ENCODE data around the gene SLC22A23.

The SLC22A23 gene

DNA sequence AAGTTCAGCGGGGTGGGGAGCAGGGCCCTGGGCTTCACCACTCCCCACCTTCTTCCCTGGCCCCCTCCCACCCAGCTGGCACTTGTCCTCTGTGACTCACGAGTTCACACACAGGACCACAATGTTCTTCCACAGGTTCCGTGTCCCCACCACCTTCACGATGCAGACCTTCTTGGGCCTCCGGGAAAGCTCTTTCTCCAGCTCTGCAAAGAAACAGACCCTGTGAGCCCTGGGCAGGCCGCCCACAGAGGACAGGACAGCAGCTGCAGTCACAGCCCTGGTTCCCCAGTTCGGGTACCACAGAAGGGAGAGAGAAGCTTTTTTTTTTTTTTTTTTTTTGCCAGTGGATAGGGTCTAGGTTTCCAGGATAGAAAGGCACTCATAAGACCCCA is 167.2 kb downstream of the SLC22A23 start:
- H3K27ac ChIP-seq (ENCODE audit: low read depth, low read length): no peak overlapping the region
- H3K36me3 ChIP-seq (ENCODE audit: insufficient read depth, low read length): peaks cover 22% of the 10 kb centered on the region; the same call in 1 of the 2 replicates
- H3K4me1 ChIP-seq (ENCODE audit: insufficient read depth, low read length): no peaks in the 10 kb centered on the region
- H3K9me3 ChIP-seq (ENCODE audit: insufficient read depth, low read depth, low read length): no peaks in the 10 kb centered on the region
- H3K4me3 ChIP-seq (ENCODE audit: low read length): no peak overlapping the region
- WGBS: 92% methylated on average over 7 of the region's 7 CpGs
- no peak overlapping the region for H3K9ac ChIP-seq (ENCODE audit: low read depth, low read length)
- no peaks in the 10 kb centered on the region for H3K27me3 ChIP-seq (ENCODE audit: insufficient read depth, low read length)

DNA sequence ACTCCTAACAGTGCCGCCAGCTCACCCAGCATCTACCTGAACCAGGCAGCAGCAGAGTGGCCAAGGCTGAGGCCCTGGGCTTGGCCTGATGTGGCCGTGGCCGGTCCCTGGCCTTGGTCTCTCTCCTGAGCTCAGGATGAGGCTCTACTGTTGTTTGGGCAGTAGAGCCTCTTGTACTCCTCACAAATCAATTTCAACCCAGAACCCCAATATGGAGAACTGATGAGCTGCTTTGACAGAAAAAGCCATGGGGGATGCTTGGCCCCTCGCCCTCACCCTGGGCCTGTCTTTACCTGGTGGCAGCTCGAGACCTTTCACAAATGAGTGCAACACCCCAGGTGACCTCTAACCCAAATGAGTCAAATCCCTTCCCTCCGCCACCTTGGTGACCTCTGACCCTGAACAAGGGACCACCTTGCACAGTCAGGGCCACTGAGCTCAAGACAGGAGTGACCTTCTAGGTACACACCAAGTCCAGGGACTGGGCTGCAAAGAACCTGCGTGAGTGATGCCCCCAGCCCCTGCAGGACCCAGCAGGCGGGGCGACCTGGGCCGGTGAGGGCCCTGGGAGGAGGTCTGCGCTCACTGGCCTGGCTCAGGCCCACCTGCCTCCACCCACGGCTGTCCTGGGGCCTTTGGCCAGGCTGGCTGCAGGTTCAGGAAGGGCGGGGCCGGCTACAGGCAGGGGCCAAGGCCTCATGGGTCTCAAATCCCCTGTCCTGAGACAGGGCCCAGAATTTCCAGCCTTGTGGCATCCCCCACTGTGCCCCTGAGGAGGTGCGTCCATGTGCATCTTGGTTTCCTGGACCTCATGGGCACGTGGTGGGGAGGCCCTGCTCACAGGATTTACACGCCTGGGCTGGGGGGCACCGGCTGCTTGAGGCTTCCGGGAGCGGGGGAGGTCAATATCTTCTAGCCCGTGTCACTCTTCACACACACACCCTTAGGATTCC is 167.9 kb downstream of the SLC22A23 start:
- no peaks in the 10 kb centered on the region for H3K27me3 ChIP-seq (ENCODE audit: insufficient read depth, low read length)
- peaks cover 23% of the 10 kb centered on the region; the same call in 1 of the 2 replicates for H3K36me3 ChIP-seq (ENCODE audit: insufficient read depth, low read length)
- H3K9me3 ChIP-seq (ENCODE audit: insufficient read depth, low read depth, low read length): no peaks in the 10 kb centered on the region
- no peak overlapping the region for H3K27ac ChIP-seq (ENCODE audit: low read depth, low read length)
- no peak overlapping the region for H3K4me3 ChIP-seq (ENCODE audit: low read length)
- WGBS: 93% methylated on average over 21 of the region's 21 CpGs
- H3K4me1 ChIP-seq (ENCODE audit: insufficient read depth, low read length): no peaks in the 10 kb centered on the region
- no peak overlapping the region for H3K9ac ChIP-seq (ENCODE audit: low read depth, low read length)

DNA sequence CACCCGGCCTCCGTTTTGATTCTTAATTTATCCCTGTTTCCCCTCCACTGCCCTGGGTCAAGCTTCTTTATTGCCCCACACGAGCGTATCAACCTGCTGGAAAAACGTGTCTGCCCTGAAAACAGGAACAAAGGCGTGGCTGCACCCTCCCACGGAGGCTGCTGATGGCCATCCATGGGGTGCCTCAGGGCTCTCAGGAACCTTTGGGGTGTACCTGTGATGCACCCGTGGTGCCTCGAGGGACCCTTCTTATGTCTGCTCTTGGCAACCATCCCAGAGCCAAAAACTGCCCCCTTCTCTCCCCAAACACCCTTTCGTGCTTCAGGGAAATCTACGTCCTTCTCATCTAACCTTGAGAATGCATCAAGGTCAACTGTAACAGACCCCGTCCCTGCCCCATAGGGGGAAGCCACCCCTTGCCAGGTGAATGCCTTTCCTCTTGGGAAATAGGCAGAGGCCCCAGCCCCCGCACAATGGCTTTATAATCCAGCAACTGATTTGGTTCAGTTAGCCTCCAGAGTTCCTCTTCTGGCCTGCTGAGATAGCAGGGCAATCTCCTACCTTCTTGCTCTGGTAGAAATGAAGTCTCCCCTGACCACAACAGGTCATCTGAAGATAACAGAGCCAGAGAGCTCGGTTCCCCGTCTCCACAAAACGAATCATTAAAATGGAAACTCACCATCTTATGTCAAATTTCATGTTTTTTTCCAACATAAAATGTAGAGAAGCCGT is 168.7 kb downstream of the SLC22A23 start:
- H3K9me3 ChIP-seq (ENCODE audit: insufficient read depth, low read depth, low read length): no peaks in the 10 kb centered on the region
- H3K9ac ChIP-seq (ENCODE audit: low read depth, low read length): no peak overlapping the region
- H3K4me3 ChIP-seq (ENCODE audit: low read length): no peak overlapping the region
- no peaks in the 10 kb centered on the region for H3K4me1 ChIP-seq (ENCODE audit: insufficient read depth, low read length)
- WGBS: 94% methylated on average over 17 of the region's 17 CpGs
- no peak overlapping the region for H3K27ac ChIP-seq (ENCODE audit: low read depth, low read length)
- no peaks in the 10 kb centered on the region for H3K27me3 ChIP-seq (ENCODE audit: insufficient read depth, low read length)
- peaks cover 29% of the 10 kb centered on the region; the same call in 1 of the 2 replicates for H3K36me3 ChIP-seq (ENCODE audit: insufficient read depth, low read length)

DNA sequence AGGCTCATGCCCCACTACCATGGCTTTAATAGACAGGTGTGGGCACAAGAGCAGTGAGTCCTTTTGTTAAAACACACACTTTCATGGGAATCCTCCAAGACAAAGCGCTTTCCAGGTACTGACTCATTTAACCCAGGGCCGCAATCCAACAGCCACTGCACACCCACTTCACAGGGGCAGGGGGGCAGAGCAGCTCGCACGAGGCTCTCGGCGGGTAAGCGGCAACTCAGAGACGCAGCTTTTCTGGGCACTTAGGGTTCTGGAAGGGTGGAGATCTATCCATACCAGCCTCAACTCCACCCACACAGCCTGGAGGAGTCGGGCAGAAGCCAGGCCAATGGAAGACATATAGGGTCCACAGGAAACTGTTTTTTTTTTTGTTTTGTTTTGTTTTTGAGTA is 169.5 kb downstream of the SLC22A23 start:
- H3K4me1 ChIP-seq (ENCODE audit: insufficient read depth, low read length): peaks cover 6% of the 10 kb centered on the region
- no peak overlapping the region for H3K27ac ChIP-seq (ENCODE audit: low read depth, low read length)
- no peaks in the 10 kb centered on the region for H3K27me3 ChIP-seq (ENCODE audit: insufficient read depth, low read length)
- WGBS: 88% methylated on average over 9 of the region's 9 CpGs
- no peak overlapping the region for H3K4me3 ChIP-seq (ENCODE audit: low read length)
- peaks cover 27% of the 10 kb centered on the region; the same call in 1 of the 2 replicates for H3K36me3 ChIP-seq (ENCODE audit: insufficient read depth, low read length)
- no peak overlapping the region for H3K9ac ChIP-seq (ENCODE audit: low read depth, low read length)
- H3K9me3 ChIP-seq (ENCODE audit: insufficient read depth, low read depth, low read length): no peaks in the 10 kb centered on the region

DNA sequence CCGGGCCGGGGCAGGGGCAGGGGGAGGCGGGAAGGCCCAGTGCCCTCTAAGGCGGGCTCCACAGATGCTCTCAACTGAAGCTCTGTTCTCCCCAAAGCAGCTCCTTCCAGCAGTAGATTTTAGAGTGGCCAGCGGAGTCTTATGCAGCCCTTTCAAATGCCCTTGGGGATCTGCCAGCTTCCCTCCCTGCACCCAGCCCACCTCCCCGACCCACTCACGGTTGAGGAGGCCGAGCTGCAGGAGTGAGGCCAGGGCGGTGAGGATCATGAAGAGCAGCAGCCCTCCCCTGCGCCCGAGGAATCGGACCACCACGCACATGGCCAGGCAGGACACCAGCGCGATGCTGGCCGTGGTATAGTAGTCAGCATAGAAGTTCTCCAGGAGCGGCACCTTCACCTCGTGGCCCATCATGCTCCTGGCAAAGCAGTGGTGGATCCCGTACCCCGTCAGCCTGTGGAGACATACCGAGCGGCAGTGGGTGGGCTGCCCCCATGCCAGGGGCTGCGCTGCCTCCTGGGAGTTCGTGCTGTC is 170.1 kb downstream of the SLC22A23 start:
- H3K4me1 ChIP-seq (ENCODE audit: insufficient read depth, low read length): peaks cover 12% of the 10 kb centered on the region
- H3K9me3 ChIP-seq (ENCODE audit: insufficient read depth, low read depth, low read length): no peaks in the 10 kb centered on the region
- H3K9ac ChIP-seq (ENCODE audit: low read depth, low read length): no peak overlapping the region
- H3K27me3 ChIP-seq (ENCODE audit: insufficient read depth, low read length): no peaks in the 10 kb centered on the region
- WGBS: 97% methylated on average over 24 of the region's 24 CpGs
- H3K36me3 ChIP-seq (ENCODE audit: insufficient read depth, low read length): peaks cover 24% of the 10 kb centered on the region; the same call in 1 of the 2 replicates
- no peak overlapping the region for H3K27ac ChIP-seq (ENCODE audit: low read depth, low read length)
- no peak overlapping the region for H3K4me3 ChIP-seq (ENCODE audit: low read length)

DNA sequence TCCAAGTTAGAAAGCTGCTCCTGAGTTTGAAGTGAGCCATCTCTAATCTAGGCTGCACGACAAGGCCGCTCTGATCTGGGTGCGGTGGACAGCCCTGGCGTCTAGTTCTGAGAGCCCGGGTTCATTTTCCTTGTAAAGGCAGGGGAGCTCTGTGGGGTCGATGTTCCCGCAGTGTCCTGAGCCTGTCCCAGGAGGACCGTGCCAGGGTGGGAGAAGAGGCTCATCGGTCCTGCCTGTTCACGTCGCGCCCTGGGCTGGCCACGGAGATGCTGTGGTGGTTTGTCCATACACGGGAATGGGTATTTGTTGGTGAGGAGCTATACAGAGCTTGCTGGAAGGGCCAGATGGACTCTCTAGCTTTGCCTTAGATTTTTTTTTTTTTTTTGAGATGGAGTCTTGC is 171.1 kb downstream of the SLC22A23 start:
- Histone ChIP-seq H3K27ac (ENCODE audit: low read depth, low read length) (no peak overlapping the region), H3K27me3 (ENCODE audit: insufficient read depth, low read length) (no peaks in the 10 kb centered on the region), H3K4me1 (ENCODE audit: insufficient read depth, low read length) (peaks cover 20% of the 10 kb centered on the region), H3K9me3 (ENCODE audit: insufficient read depth, low read depth, low read length) (no peaks in the 10 kb centered on the region), H3K9ac (ENCODE audit: low read depth, low read length) (no peak overlapping the region), H3K36me3 (ENCODE audit: insufficient read depth, low read length) (peaks cover 23% of the 10 kb centered on the region; the same call in 1 of the 2 replicates), H3K4me3 (ENCODE audit: low read length) (no peak overlapping the region)
- 89% methylated on average over 14 of the region's 14 CpGs for WGBS

DNA sequence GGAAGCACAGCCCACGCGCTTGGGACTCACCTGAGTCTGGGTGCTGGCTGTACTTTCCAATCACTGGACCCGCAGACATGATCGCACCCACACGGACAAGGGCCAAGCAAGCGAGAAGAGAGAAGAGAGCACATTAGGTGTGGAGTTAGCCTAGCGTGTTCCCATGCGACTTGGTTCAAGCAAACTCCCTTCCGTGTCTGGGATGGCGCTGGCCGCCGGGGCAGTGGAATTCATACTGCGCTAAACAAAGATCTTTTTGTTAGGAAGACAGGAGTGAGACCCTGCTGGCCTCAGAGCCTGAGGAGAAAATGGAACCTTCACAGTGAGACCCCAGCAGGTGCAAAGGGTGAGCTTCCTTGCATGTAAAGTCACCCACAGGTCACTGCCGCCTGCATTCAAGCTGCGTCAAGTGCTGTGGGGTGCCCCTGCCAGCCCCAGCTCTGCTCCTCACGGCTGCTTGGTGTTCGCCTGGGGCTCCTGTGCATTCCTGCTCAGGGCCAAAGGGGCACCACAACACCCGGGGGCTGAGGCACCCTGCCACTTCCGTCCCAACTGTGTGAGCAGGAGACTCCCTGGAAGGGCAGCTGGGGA is 171.7 kb downstream of the SLC22A23 start:
- H3K4me3 ChIP-seq (ENCODE audit: low read length): no peak overlapping the region
- H3K9me3 ChIP-seq (ENCODE audit: insufficient read depth, low read depth, low read length): no peaks in the 10 kb centered on the region
- H3K4me1 ChIP-seq (ENCODE audit: insufficient read depth, low read length): peaks cover 20% of the 10 kb centered on the region
- H3K27me3 ChIP-seq (ENCODE audit: insufficient read depth, low read length): no peaks in the 10 kb centered on the region
- peaks cover 17% of the 10 kb centered on the region; the same call in 1 of the 2 replicates for H3K36me3 ChIP-seq (ENCODE audit: insufficient read depth, low read length)
- 96% methylated on average over 19 of the region's 19 CpGs for WGBS
- no peak overlapping the region for H3K27ac ChIP-seq (ENCODE audit: low read depth, low read length)
- H3K9ac ChIP-seq (ENCODE audit: low read depth, low read length): no peak overlapping the region

DNA sequence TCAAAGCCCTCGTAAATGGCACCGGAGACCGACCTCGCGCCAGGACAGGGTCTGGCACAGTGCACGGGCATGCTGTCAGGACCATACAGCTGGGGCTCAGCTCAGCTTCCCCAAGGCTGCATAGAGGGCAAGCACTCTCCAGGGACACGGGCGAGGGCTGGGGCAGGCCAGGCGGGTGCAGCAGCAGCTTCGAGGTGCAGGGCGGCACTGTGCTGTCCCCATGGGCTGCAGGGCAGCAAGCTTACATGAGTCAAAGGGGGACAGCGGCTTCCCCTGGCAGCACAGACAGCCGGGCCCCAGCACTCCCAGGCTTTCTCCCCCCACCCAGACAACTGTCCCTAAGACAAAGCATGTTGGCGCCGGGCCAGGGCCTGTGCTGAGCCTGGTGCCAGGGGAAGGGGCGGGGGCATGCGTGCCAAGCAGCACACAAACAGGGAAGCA is 172.4 kb downstream of the SLC22A23 start:
- Histone ChIP-seq H3K9me3 (ENCODE audit: insufficient read depth, low read depth, low read length) (no peaks in the 10 kb centered on the region), H3K9ac (ENCODE audit: low read depth, low read length) (no peak overlapping the region), H3K4me1 (ENCODE audit: insufficient read depth, low read length) (peaks cover 23% of the 10 kb centered on the region), H3K36me3 (ENCODE audit: insufficient read depth, low read length) (peaks cover 17% of the 10 kb centered on the region; the same call in 1 of the 2 replicates), H3K27ac (ENCODE audit: low read depth, low read length) (no peak overlapping the region), H3K4me3 (ENCODE audit: low read length) (no peak overlapping the region), H3K27me3 (ENCODE audit: insufficient read depth, low read length) (no peaks in the 10 kb centered on the region)
- WGBS: 95% methylated on average over 17 of the region's 17 CpGs

DNA sequence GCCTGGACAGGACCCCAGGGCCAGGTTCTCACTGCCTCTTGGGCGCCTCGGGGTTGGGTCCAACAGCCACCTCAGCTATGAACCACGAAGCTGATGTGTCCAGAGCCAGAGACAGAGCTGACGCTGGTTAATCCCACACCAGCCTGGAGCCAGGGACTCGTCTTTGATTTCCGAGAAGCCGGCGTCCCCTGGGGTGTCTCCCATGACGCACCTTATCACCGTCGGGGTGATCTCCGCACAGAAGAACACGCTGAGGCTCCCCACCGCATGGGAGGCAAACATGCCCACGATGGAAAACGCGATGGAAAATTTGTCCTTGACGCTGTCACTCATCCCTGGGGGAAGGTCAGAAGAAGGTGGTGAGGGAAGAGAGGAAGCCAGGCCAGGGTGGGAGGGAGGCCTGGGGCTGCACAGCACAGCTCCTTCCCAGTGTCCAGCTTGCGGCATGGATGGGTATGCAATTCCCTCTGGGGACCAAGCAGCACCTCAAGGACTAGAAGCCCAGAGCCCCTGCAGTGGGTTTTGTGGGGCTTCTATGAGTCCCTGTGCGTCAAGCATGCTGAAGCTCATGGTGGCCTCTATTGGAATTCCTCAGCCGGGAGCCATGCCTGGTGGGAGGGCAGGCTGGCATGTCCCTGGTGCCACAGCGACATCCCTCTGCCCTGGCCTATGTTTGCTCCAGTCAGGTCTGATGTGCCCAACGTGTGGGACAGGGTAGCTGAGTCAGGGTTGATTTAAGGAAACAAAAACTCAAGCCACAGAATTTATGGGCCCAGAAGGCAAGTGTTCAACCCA is 173.0 kb downstream of the SLC22A23 start:
- Histone ChIP-seq H3K9me3 (ENCODE audit: insufficient read depth, low read depth, low read length) (no peaks in the 10 kb centered on the region), H3K4me3 (ENCODE audit: low read length) (no peak overlapping the region), H3K4me1 (ENCODE audit: insufficient read depth, low read length) (peaks cover 23% of the 10 kb centered on the region), H3K27ac (ENCODE audit: low read depth, low read length) (no peak overlapping the region), H3K27me3 (ENCODE audit: insufficient read depth, low read length) (no peaks in the 10 kb centered on the region), H3K9ac (ENCODE audit: low read depth, low read length) (no peak overlapping the region), H3K36me3 (ENCODE audit: insufficient read depth, low read length) (peaks cover 17% of the 10 kb centered on the region; the same call in 1 of the 2 replicates)
- 94% methylated on average over 23 of the region's 23 CpGs for WGBS

DNA sequence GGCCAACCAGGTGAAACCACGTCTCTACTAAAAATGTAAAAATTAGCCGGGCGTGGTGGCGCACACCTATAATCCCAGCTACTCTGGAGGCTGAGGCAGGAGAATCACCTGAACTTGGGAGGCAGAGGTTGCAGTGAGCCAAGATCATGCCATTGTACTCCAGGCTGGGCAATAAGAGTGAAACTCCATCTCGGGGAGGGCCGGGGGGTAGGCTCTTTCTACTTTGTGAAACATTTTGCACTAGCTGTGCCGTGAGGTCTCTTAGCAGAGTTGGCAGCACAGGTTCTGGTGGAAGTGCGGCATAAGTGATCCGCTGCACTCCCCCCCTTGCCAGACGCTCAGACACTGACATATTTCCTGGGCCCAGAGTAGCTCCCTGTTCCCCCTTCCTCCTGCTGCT is 173.6 kb downstream of the SLC22A23 start:
- Histone ChIP-seq H3K4me3 (ENCODE audit: low read length) (no peak overlapping the region), H3K27me3 (ENCODE audit: insufficient read depth, low read length) (no peaks in the 10 kb centered on the region), H3K9me3 (ENCODE audit: insufficient read depth, low read depth, low read length) (no peaks in the 10 kb centered on the region), H3K27ac (ENCODE audit: low read depth, low read length) (no peak overlapping the region), H3K9ac (ENCODE audit: low read depth, low read length) (no peak overlapping the region), H3K36me3 (ENCODE audit: insufficient read depth, low read length) (peaks cover 14% of the 10 kb centered on the region; the same call in 1 of the 2 replicates), H3K4me1 (ENCODE audit: insufficient read depth, low read length) (peaks cover 23% of the 10 kb centered on the region)
- 95% methylated on average over 10 of the region's 10 CpGs for WGBS
